Neutrophil (primary cell): ENCODE data around the gene ZNF213.
A peak's percentile ranks its signal among the peaks of the same experiment; 100 is the strongest.

Source experiments
- H3K27ac ChIP-seq: fragments of 200-600 bp; sonication (generic); 2 replicates; pipeline ENCODE4 v1.5.1; 2016; ENCODE audit warnings: mild to moderate bottlenecking, moderate library complexity
- H3K27me3 ChIP-seq: fragments of 200-600 bp; sonication (generic); 2 replicates; pipeline ENCODE4 v1.6.0; 2016; ENCODE audit warnings: mild to moderate bottlenecking
- H3K36me3 ChIP-seq: fragments of 200-600 bp; sonication (generic); 2 replicates; pipeline ENCODE4 v1.5.1; 2017
- H3K4me1 ChIP-seq, 2 experiments: fragments of 200-600 bp in 1 of 2; sonication (generic) in 1 of 2; 1 replicate in 1 of 2; 2 replicates in 1 of 2; pipeline versions ENCODE4 v1.5.1 to v1.6.1; 2013 to 2016; ENCODE audit warnings: low read depth in 1 of 2, low read length in 1 of 2, mild to moderate bottlenecking in 1 of 2, moderate library complexity in 1 of 2; ENCODE audit not compliant: control insufficient read depth in 1 of 2, insufficient read depth in 1 of 2
- H3K4me3 ChIP-seq, 2 experiments: fragments of 200-600 bp in 1 of 2; sonication (generic) in 1 of 2; 1 replicate in 1 of 2; 2 replicates in 1 of 2; pipeline ENCODE4 v1.5.1; 2013 to 2016; ENCODE audit warnings: low read depth in 1 of 2, low read length in 1 of 2, mild to moderate bottlenecking in 1 of 2, moderate library complexity in 1 of 2
- H3K9me3 ChIP-seq: fragments of 200-600 bp; sonication (generic); 2 replicates; pipeline ENCODE4 v1.5.1; 2016
- CTCF ChIP-seq: fragments of 200-600 bp; sonication (generic); IDR thresholded peaks from 2 replicates; pipeline ENCODE4 v1.5.1; 2016; ENCODE audit warnings: antibody characterized with exemption

The ZNF213 gene

DNA sequence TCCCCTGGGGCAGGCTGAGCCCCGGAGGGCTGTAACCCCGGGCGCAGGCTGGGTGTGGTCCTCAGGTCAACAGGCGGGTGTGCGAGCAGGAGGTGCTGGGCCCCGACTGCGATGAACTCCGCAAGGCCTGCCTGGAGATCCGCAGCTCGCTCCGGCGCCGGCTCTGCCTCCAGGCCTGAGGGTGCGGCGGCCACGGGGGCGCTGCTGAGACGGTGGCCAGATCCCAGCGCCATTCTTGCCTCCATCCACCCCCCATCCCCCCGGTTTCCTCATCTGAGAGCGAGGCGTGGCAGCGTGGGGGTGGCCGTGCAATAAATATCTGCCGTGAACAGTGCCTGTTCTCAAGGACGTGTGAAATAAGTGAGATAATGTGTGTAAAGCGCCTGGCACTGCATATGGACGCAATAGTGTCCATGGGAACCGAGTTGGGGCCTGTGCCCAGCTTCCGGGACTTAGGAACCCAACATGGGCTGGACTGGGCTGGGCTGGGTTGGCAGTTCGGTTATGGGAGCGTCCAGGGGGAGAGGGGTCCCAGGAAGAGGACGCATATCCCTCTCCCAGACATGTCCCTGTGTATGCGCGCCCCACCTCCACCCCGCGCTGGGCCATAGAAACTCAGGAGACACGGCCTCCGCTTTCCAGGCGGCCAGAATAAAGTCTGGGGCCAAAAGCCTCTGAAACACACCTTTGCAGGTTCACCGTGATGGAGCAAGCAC is 15.0 kb downstream of the ZNF213 start:
- H3K4me3 ChIP-seq, result peak overlapping the region; percentile 42 to 52
- TF ChIP-seq CTCF, result no peak
- H3K36me3 ChIP-seq, result no peaks in the 10 kb centered on the region
- peaks cover 73% of the 10 kb centered on the region for H3K27me3 ChIP-seq
- H3K27ac ChIP-seq, result no peak overlapping the region
- H3K4me1 ChIP-seq, result peaks cover 32 to 35% of the 10 kb centered on the region in 2 experiments
- no peaks in the 10 kb centered on the region for H3K9me3 ChIP-seq

GRCh38 chr16:3150346-3151218 is 15.8 kb downstream of the ZNF213 start:
- no peak overlapping the region for H3K27ac ChIP-seq
- no peak for TF ChIP-seq CTCF
- peaks cover 81% of the 10 kb centered on the region for H3K27me3 ChIP-seq
- no peaks in the 10 kb centered on the region for H3K36me3 ChIP-seq
- H3K4me3 ChIP-seq, result peak overlapping the region; percentile 42 to 52
- no peaks in the 10 kb centered on the region for H3K9me3 ChIP-seq
- H3K4me1 ChIP-seq, result peaks cover 32 to 35% of the 10 kb centered on the region in 2 experiments

GRCh38 chr16:3152027-3152276 is 17.1 kb downstream of the ZNF213 start:
- Histone ChIP-seq H3K4me1 (peaks cover 32 to 35% of the 10 kb centered on the region in 2 experiments), H3K4me3 (peak overlapping the region in 1 of 2 experiments; percentile 13), H3K9me3 (no peaks in the 10 kb centered on the region), H3K27me3 (peaks cover 94% of the 10 kb centered on the region), H3K27ac (no peak overlapping the region), H3K36me3 (no peaks in the 10 kb centered on the region)
- no peak for TF ChIP-seq CTCF

GRCh38 chr16:3152277-3152990 is 17.6 kb downstream of the ZNF213 start:
- no peaks in the 10 kb centered on the region for H3K36me3 ChIP-seq
- H3K27me3 ChIP-seq, result peaks cover 99% of the 10 kb centered on the region
- peak overlapping the region; percentile 8 for H3K27ac ChIP-seq
- peaks cover 34 to 37% of the 10 kb centered on the region in 2 experiments for H3K4me1 ChIP-seq
- peak overlapping the region; percentile 5 to 13 for H3K4me3 ChIP-seq
- peak; percentile 22 for TF ChIP-seq CTCF
- H3K9me3 ChIP-seq, result no peaks in the 10 kb centered on the region

- Histone ChIP-seq H3K27ac (no peak overlapping the region), H3K4me1 (peaks cover 40 to 42% of the 10 kb centered on the region in 2 experiments), H3K4me3 (peak overlapping the region in 1 of 2 experiments; percentile 13)
Observed at GRCh38 chr16:3152991-3153368, 18.2 kb downstream of the ZNF213 start.

More at GRCh38 chr16:3152991-3153368, 18.2 kb downstream of the ZNF213 start:
- Histone ChIP-seq H3K27me3 (peaks cover 100% of the 10 kb centered on the region), H3K9me3 (no peaks in the 10 kb centered on the region), H3K36me3 (no peaks in the 10 kb centered on the region)
- no peak for TF ChIP-seq CTCF
